ENCODE measurements around the gene LYST. TPM values are rescaled to one million over a fixed set of nuclear protein-coding genes. Genes with fewer than 3 reads are reported as not detected.

The LYST gene
- total RNA-seq, 4 donors from 2014 or later, result 46.8 to 68.4 (median 47.8) TPM

DNA sequence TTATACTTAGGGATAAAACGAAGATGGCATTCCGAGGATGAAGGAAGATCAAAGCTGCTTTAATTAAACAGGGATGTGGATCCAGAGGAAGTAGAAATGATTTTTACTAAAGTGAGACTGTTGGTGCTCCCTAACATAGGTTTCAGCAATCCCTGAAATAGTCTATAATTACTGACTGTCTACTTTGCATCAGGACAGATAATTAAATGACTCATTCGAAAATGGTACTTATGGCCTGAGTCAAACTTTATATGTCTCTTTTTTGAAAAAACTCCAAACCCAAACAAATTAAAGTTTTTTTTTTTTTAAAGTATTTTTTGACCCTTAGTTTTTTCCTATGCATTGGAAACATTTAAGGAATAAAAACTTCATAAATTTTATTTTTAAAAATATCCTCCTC lies 90.3 kb downstream of the LYST start:
- Histone ChIP-seq H3K4me3 (replicated peaks in 1 of 3) (no peak overlapping the region), H3K27ac (no peak overlapping the region), H3K4me1 (no peaks in the 10 kb centered on the region), H3K36me3 (peaks cover 0 to 9% of the 10 kb centered on the region in 2 donors), H3K27me3 (no peaks in the 10 kb centered on the region), H3K9me3 (no peaks in the 10 kb centered on the region)
- TF ChIP-seq CTCF (IDR thresholded peaks at IDR 0.05) (no peak), POLR2A (IDR thresholded peaks at IDR 0.05) (no peak)
- no peak for DNase-seq
- intact Hi-C loops (cut with DNase I), result no loop called here
- WGBS, 2 donors, result 92% methylated on average over 3 of the region's 3 CpGs

DNA sequence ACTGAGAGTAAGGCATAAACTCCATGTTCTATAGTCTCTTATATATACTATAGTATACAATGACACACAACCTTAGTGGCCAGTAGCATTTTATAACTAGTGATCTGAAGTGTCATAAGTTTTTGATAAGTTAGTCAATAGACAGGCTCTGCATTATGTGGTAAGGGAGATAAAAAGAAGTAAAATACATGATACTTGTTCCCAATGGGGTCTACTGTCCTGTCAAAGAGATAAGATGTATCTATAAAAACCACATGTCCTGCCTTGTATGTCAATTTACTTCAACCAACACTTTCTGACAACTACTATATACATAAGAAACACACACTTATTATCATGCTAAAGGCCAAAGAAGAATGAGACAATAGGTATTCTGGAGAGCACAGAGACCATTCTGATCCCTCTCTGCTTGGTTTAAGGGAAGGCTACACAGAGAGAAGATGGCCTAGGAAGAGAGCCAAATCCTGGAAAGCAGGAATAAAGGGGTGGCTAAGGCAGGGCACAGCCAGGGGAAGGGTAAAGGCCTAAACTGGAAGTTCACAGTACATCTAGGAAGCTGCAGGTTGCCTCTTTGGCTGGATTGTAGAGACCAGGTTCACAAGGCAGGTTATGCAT lies 91.4 kb downstream of the LYST start:
- no peak for TF ChIP-seq POLR2A (IDR thresholded peaks at IDR 0.05)
- no peak for TF ChIP-seq CTCF (IDR thresholded peaks at IDR 0.05)
- intact Hi-C loops (cut with DNase I), result no loop called here
- H3K4me3 ChIP-seq (replicated peaks in 1 of 3), result no peak overlapping the region
- H3K9me3 ChIP-seq, result no peaks in the 10 kb centered on the region
- no peak for DNase-seq
- no peaks in the 10 kb centered on the region for H3K27me3 ChIP-seq
- H3K4me1 ChIP-seq, result no peaks in the 10 kb centered on the region
- H3K36me3 ChIP-seq, result peaks cover 0 to 9% of the 10 kb centered on the region in 2 donors
- no peak overlapping the region for H3K27ac ChIP-seq

DNA sequence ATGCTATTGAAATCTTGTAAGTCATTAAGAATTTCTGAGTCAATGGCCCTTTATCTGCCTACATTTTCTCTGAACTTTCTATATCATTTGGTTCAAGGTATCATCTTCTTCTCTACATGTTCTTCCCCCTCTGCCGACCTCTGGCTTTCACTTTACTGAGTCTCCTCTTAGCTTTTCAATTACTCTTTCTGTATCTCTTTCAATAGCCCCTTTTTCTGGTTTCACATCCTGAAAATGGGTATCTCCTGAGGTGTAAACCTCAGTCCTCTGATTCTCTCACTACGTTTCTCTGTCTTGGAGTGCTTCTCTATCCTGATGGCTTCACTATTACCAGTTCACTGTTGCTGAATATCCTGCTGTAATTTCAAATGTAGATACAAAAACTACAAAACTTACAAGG lies 98.9 kb downstream of the LYST start:
- H3K36me3 ChIP-seq, result peaks cover 0 to 6% of the 10 kb centered on the region in 2 donors
- TF ChIP-seq POLR2A (IDR thresholded peaks at IDR 0.05) (no peak), CTCF (IDR thresholded peaks at IDR 0.05) (no peak)
- H3K27me3 ChIP-seq, result no peaks in the 10 kb centered on the region
- WGBS, 2 donors, result 92 to 93% methylated on average over 2 of the region's 2 CpGs
- intact Hi-C loops (cut with DNase I), result no loop called here
- H3K27ac ChIP-seq, result no peak overlapping the region
- H3K4me1 ChIP-seq, result no peaks in the 10 kb centered on the region
- no peak for DNase-seq
- no peak overlapping the region for H3K4me3 ChIP-seq (replicated peaks in 1 of 3)
- H3K9me3 ChIP-seq, result no peaks in the 10 kb centered on the region

DNA sequence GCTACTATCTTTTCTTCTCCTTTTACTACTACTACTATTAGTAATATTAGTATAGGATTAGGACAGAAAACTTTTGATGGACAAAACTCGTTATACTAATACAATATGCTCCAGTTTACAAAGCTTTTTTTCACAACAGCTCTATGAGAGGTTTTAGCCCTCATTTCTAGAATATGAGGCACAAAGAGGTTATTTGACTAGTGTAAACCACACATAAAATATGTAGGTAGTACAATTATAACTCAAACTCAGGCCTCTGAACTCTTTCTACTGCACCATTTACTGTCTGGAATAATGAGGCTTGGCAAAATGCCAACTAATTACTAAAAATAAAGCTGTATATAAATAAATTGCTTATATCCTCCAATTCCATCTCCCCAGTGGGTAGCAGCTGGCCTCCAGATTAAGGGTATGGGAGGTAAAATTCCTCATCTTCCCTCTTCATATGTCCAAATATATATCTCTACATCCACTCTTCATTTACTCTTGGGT lies 99.9 kb downstream of the LYST start:
- Histone ChIP-seq H3K27me3 (no peaks in the 10 kb centered on the region), H3K4me1 (no peaks in the 10 kb centered on the region), H3K9me3 (no peaks in the 10 kb centered on the region), H3K36me3 (peaks cover 4 to 11% of the 10 kb centered on the region in 2 donors), H3K27ac (no peak overlapping the region), H3K4me3 (replicated peaks in 1 of 3) (no peak overlapping the region)
- 98 to 100% methylated on average over 1 of the region's 1 CpG for WGBS, 2 donors
- intact Hi-C loops (cut with DNase I), result no loop called here
- no peak for DNase-seq
- TF ChIP-seq POLR2A (IDR thresholded peaks at IDR 0.05), result no peak
- no peak for TF ChIP-seq CTCF (IDR thresholded peaks at IDR 0.05)

DNA sequence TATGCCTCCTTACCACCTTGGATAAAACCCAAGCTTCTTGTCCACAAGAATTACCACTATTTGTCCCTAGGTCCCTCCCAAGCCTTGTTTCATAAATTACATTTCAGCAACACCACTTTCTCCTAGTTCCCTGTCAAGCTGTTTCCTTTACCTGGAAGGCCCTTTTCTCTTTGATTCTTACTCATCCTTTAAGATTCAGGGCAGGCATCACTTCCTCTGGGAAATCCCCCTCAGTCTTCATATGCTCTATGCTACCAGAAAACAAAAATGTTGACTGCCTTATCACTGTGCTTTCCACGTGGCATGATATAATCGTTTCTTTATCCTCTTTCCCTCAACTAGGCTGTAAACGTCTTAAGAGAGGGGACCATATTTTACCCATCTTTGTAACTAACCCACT lies 102.7 kb downstream of the LYST start:
- intact Hi-C loops (cut with DNase I), result no loop called here
- Histone ChIP-seq H3K36me3 (peaks cover 4 to 11% of the 10 kb centered on the region in 2 donors), H3K27me3 (no peaks in the 10 kb centered on the region), H3K9me3 (no peaks in the 10 kb centered on the region), H3K27ac (no peak overlapping the region), H3K4me1 (no peaks in the 10 kb centered on the region), H3K4me3 (replicated peaks in 1 of 3) (no peak overlapping the region)
- no peak for DNase-seq
- WGBS, 2 donors, result 79 to 86% methylated on average over 3 of the region's 3 CpGs
- no peak for TF ChIP-seq CTCF (IDR thresholded peaks at IDR 0.05)
- TF ChIP-seq POLR2A (IDR thresholded peaks at IDR 0.05), result no peak
